GM06990 (cell line): Measurements from ENCODE around the gene KLHL8.

Experiments used
- DNase-seq: peaks from one replicate; pipeline ENCODE4 v3.0.0-alpha.2; 2011; ENCODE audit not compliant: insufficient read length; ENCODE audit errors: extremely low read depth
- H3K27me3 ChIP-seq: replicated peaks from 2 replicates; pipeline ENCODE4 v1.6.0; 2011; ENCODE audit warnings: low read length; ENCODE audit not compliant: control insufficient read depth, insufficient read depth
- H3K36me3 ChIP-seq: 2 replicates; pipeline ENCODE4 v1.5.1; 2011; ENCODE audit warnings: low read length; ENCODE audit not compliant: control insufficient read depth, insufficient read depth
- H3K4me3 ChIP-seq: replicated peaks from 2 replicates; pipeline ENCODE4 v1.5.1; 2011; ENCODE audit warnings: low read depth, mild to moderate bottlenecking, control low read depth, low read length
- TF ChIP-seq, protein P1 (sequence below): IDR thresholded peaks from 2 replicates; pipeline ENCODE4 v1.5.1; 2011; ENCODE audit warnings: low read length, control low read depth, mild to moderate bottlenecking, inconsistent platforms; ENCODE audit not compliant: insufficient read depth, poor library complexity, severe bottlenecking

Gene KLHL8

DNA sequence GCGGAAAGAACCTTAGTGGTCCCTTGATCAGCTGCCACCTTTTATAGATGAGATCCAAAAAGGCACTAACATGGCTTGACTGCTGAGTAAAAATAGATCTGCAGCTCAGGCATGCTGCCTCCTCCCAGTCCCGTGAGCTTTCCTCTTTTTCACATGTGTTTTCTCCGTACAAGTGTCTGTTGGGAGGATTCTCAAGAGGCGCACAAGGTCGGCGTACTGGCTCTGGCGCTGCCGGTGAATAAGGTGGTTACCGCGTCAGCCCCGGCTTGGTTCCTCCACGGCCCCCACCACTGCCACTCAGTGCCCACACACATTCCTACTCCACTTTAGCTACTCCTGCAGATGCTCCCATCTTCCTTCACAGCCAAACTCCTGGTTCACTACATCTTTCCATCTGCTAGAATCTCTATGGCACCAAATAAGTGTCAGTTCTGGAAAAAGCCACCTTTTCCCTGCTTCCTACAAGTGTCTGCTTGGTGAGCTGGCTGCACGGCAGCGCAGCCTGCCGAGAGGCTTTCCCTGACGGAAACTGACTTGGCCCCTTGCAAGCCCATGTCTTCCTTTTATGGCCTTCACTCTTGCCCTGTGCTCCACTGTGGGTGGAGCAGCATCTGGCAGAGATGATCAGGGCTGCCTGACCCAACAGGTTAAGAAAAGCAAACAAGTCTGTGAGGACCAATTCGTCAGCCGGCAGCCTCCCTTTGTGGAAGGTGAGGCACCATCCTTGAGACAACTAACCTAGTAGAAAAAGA, 99.8 kb downstream of the KLHL8 start:
- Histone ChIP-seq H3K36me3 (peaks cover 9% of the 10 kb centered on the region), H3K4me3 (no peak overlapping the region), H3K27me3 (no peaks in the 10 kb centered on the region)
- TF ChIP-seq, protein P1, sequence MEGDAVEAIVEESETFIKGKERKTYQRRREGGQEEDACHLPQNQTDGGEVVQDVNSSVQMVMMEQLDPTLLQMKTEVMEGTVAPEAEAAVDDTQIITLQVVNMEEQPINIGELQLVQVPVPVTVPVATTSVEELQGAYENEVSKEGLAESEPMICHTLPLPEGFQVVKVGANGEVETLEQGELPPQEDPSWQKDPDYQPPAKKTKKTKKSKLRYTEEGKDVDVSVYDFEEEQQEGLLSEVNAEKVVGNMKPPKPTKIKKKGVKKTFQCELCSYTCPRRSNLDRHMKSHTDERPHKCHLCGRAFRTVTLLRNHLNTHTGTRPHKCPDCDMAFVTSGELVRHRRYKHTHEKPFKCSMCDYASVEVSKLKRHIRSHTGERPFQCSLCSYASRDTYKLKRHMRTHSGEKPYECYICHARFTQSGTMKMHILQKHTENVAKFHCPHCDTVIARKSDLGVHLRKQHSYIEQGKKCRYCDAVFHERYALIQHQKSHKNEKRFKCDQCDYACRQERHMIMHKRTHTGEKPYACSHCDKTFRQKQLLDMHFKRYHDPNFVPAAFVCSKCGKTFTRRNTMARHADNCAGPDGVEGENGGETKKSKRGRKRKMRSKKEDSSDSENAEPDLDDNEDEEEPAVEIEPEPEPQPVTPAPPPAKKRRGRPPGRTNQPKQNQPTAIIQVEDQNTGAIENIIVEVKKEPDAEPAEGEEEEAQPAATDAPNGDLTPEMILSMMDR, result no peak
- DNase-seq, result no peak

DNA sequence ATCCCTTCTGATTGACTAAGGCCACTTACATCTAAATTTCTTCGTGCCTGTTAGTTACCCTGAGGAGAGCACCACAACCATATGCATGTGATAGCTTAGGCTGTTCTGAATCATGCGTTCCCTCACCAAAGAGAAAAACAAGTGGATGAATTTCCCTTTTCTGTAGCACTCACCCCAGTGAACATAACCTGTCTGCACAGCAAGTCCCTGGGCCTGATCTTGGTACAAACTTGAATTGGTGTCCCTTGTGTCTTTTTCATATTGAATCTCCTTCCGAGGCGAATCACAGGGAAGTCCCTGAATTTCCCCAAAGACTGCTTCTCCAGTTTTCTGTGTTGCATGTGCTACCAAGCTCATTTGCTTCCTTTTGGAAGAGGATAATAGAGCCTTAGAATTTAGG, 100.4 kb downstream of the KLHL8 start:
- Histone ChIP-seq H3K4me3 (no peak overlapping the region), H3K36me3 (peaks cover 12% of the 10 kb centered on the region), H3K27me3 (no peaks in the 10 kb centered on the region)
- no peak for DNase-seq
- TF ChIP-seq, protein P1, result no peak

DNA sequence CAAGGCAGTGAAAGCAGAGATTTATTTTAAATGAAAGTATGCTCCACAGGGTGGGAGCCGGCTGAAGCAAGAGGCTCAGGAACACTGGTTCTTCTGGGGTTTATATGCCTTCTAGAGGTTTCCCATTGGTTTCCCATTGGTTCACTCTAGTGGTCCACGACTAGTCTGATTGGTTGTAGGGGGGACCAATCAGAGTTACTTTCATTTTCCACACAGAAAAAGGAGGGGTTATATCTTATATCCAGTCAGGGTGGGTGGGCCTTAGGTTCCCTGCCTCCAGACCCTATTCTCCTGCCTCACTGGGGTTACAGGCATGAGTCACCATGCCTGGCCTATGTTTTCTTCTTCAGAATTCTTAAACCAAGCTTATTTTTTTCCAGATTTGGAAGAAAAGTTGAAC, 101.6 kb downstream of the KLHL8 start:
- TF ChIP-seq, protein P1, result no peak
- Histone ChIP-seq H3K27me3 (no peaks in the 10 kb centered on the region), H3K4me3 (no peak overlapping the region), H3K36me3 (peaks cover 18% of the 10 kb centered on the region)
- DNase-seq, result no peak

DNA sequence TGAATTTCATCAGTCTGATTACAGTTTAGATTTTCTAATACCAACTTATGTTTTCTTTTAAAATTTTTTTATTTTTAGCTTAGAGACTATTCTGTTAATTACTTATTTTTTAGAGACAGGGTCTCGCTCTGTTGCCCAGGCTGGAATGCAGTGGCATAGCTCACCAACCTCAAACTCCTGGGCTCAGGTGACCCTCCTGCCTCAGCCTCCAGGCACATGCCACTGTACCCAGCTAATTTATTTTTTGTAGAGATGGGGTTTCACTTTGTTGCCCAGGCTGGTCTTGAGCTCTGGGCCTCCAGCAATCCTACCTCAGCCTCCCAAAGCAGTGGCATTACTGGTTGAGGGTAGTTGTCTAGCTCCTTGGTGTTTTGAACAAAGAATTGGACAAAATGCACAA, 102.0 kb downstream of the KLHL8 start:
- peaks cover 18% of the 10 kb centered on the region for H3K36me3 ChIP-seq
- DNase-seq, result no peak
- H3K27me3 ChIP-seq, result no peaks in the 10 kb centered on the region
- H3K4me3 ChIP-seq, result no peak overlapping the region
- TF ChIP-seq, protein P1, result no peak

DNA sequence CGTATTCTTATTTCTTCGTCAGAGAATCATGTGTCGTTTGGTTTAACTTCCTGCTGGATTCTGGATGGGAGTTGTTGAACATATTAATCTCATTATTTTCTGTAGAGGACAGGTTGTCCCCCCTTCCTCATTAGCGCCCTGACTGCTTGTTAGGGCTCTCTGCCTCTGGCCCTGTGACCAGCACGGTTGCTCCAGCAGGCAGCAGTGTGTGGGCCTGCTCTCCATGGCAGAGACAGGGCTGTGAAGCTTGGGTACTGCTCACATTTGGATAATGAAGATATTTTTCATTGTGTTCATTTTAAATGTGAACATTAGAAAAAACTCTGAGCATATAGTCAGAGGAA, 102.7 kb downstream of the KLHL8 start:
- Histone ChIP-seq H3K27me3 (no peaks in the 10 kb centered on the region), H3K4me3 (no peak overlapping the region), H3K36me3 (peaks cover 19% of the 10 kb centered on the region)
- TF ChIP-seq, protein P1, result no peak
- DNase-seq, result no peak

DNA sequence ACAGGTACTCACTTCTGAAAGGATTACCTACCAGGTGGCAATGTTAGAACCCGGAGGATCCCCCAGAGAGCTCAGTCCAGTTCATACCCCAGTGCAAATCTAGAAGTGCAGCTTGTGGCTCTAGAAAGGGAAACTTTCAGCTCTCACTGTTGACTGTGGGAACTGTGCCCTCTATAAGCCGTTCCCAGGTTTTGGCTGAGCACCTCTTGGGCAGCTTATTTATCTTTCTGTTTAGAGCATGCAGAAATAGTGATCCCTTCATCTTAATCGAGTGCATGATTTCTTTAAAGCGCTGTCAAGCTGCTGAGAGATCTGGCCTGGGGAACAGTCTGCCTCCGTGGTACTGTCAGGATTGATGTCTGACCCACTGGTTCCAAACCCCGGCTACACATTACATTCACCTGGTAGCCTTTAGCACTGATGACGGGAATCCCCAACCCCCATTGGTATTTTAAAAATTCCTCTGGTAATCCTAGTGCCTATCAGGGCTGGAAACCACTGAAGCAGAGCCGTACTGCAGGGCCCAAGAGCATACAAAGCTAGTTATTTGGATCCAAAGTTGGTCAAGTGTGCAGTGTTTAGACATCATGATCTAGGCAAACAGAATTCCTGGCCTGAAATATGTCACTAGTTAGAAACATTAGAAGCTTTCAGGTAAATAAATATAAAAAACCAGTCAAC, 103.2 kb downstream of the KLHL8 start:
- TF ChIP-seq, protein P1, result no peak
- Histone ChIP-seq H3K4me3 (no peak overlapping the region), H3K27me3 (no peaks in the 10 kb centered on the region), H3K36me3 (peaks cover 19% of the 10 kb centered on the region)
- DNase-seq, result no peak
